Ecto neural progenitor cell (in vitro differentiated cells): ENCODE results near the gene ZMYND10.

Source experiments
- DNase-seq: peaks from one replicate; pipeline ENCODE4 v3.0.0-alpha.2; 2018; ENCODE audit warnings: low spot score

ZMYND10 gene

GRCh38 chr3:50370594-50370993 lies 25.1 kb upstream of the ZMYND10 start:
- DNase-seq, result no peak

DNA sequence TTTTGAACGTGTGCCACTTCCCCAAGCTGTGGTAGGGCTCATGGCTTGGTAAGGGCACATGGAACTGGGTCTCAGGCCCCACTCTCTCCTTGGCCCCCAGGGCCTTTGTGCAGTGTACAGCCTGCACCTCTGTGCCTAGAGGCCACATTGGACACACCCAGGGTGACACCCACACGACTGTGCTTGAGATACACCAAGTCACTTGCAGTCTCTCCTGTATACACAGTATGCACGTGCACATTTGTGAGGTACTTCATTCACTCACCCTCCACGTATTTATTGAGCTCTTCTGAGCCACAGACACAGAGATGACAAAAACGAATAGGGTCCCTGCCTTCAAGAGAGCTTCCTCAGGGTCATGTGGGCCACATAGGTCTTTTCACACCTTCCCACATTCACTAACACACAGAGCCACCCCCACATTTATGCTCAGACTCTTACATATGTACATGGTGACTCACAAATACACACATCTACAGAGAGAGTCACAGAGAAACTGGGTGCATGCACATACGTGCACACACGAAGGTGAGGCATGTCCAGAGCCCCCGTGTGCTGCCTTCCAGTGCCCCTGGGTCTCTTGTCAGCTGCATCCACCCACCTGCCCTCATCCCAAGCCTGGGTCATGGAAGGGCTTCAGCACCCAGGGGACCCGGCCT lies 23.6 kb upstream of the ZMYND10 start:
- no peak for DNase-seq

GRCh38 chr3:50365842-50366220 lies 20.3 kb upstream of the ZMYND10 start:
- no peak for DNase-seq

DNA sequence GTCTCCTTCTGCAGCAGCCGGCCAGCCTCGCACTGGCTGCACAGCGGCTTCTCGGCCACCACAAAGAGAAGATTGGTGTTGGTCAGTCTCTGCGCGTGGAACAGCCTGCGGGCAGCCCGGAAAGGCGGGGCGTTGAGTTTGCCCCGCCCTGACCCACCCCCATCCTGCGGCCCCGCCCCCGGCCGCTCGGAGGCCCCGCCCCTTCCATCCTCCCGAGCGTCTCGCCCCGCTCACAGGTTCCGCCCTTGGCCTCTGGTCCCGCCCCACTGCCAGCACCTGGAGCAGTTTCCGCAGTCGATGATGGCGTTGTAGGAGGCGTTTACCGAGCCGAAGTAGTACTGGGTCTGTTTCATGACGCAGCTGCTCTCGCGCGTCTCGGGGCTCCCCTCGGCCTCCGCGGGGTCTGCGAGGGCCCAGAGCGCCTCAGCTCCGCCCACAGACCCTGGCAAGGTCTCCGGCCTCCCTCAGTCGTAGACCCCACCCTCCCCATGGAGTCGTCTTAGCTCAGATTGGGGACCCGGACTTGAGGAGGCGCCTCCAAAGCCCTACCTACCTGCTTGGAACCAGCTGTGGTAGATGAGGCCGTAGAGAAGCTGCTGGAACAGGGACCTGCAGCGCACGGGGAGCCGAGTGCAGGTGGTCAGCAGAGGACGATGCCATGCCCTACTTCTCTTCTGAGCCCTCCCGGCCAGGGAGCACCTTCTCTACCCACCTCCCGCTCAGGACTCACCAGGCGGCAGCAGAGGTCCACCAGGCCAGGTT lies 19.7 kb upstream of the ZMYND10 start:
- peak; percentile 90 for DNase-seq

DNA sequence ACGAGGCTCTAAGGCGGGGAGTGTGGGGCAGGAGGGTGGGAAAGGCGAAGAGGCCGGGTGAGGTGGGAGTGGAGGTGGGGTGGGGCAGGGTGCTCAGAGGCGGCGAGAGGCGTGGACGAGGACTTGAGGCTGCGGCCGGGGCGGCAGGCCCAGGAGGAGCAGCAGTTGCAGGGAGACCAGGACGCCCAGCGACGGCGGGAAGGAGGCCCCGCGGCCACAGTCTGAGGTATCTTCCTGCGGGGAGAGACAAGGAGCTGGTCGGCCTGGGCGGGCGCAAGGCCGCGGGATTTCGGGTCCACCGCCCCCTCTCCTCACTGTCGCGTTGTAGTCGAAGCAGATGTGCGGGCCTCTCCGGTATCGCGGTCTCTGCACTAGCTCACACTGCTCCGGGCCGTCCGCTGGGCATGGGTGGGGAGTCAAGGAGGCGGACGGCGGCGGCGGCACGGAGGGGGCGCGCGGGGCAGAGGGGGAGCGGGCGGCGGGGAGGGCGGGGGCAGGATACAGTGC lies 19.1 kb upstream of the ZMYND10 start:
- no peak for DNase-seq

DNA sequence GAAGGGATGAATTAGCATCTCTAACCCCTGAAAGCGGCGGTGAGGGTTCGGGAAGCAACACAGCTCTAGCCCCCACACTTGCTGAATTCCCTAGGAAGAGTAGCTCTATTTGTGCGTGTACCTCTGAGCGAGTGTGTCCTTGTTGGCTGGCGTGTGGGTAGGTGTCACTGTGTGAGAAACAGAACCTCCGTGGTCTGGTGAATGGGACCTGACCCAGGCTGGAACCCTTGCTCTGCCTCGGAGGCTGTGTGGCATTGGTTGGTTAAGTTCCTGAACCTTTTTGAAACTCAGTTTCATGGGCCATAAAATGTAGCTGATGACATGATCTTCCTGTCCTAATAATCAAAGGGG lies 14.2 kb upstream of the ZMYND10 start:
- DNase-seq, result no peak

DNA sequence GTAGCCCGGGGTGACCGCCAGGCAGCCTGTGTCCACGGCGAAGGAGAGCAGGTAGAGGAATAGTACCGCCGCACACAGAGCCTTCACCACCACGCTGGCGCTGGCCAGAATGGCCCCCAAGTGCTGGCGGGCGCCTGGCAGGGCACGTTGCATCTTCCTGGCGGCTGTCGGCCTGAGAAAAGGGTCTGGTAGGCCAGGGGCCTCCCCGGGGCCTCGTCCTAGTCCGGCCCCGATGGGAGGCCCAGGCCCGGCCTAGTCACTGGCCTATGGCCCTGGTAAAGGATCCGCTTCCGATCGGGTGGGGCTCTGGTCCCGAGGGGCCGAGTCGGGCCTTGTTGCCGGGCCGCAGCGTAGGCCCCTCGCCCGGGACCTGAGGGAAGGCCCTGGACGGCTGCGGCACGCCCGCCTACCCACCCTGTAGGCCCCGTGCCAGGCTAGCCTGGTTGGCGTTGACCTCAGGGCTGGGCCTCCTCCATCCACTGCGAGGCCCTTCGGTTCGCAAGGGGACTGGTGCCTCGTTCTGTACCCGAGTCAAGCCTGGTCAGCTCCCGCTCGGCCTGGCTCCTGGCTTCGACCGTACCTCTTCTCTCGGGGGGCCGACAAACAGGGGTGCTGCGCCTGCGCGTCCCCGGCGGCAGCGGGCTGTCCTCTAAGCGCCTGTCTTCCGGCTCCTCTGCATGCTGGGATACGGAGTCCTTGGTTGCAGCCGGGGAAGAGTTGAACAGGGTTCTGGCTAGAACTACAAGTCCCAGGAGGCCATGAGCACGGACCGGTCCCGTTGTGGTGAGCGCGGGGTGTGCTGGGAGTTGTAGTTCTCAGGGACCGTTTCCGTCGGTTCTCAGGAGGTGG lies 13.6 kb upstream of the ZMYND10 start, which contains the start of gene TMEM115:
TSS of gene TMEM115 (minus strand) at position 611 of the 849 bp plus-strand sequence. CDS start at position 153, 458 bp downstream.
- peak; percentile 95 for DNase-seq

DNA sequence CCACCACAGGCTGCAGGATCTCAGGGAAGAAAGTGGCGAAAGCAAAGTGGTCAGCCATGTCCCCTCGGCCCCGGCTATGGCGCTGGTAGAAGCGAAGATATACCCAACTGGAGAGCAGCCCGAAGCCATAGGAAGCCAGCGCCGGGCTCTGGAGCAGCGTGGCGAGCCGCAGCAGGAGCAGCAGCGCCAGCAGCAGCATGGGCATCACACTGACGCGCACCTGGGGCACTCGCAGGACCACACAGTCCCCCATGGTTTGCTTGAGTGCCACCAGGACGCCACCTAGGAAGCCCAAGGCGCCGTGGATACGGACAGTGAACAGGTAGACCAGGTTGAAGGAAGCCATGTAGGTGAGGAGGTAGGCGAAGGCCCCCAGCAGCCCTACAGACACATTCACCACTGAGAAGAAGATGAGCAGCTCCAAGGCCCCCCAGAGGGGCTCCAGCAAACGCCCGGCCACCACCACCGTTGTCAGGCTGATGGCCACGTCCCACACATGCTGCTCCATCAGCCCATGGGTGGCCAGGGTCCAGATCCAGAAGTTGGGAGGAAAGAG lies 12.9 kb upstream of the ZMYND10 start:
- no peak for DNase-seq

- DNase-seq, result no peak
These were observed 11.9 kb upstream of the ZMYND10 start for GRCh38 chr3:50357481-50357880.

GRCh38 chr3:50356553-50356952 lies 11.0 kb upstream of the ZMYND10 start:
- DNase-seq, result no peak

DNA sequence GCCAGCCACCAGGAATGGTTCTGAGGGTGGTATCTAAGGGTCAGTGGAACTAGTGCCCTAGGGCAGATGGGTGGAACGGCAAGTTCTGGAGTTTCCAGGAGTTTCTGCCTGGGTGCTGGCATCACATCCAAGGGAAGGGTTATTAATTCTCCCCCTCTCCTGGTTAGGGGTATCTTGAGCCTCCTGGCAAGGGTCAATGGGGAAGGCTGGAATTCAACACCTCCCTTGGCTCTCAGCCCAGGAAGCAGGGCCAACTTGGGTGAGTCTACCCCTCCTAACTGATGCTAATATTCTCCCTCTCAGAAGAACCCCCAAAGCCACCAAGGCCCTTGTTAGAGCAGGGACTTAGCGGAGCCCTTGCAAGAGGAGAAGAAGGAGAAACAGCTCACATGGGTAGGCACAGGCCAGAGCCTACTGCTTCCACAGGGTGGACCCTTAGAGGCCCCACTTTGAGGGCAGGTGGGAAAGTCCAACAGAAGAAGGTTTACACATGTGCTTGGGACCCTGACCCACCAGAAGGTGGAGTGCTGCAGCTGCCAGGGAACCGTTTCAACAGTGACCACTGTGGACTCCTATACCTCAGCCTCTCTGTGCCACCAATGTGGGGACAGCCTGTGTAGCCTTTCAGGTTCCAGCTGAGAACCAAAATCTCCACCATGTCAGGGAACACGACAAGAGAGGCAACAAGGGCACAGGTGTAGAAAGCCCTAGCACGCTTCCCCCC lies 10.5 kb upstream of the ZMYND10 start:
- no peak for DNase-seq

GRCh38 chr3:50354850-50355249 lies 9.3 kb upstream of the ZMYND10 start:
- DNase-seq, result no peak

GRCh38 chr3:50354186-50354764 lies 8.7 kb upstream of the ZMYND10 start:
- no peak for DNase-seq

DNA sequence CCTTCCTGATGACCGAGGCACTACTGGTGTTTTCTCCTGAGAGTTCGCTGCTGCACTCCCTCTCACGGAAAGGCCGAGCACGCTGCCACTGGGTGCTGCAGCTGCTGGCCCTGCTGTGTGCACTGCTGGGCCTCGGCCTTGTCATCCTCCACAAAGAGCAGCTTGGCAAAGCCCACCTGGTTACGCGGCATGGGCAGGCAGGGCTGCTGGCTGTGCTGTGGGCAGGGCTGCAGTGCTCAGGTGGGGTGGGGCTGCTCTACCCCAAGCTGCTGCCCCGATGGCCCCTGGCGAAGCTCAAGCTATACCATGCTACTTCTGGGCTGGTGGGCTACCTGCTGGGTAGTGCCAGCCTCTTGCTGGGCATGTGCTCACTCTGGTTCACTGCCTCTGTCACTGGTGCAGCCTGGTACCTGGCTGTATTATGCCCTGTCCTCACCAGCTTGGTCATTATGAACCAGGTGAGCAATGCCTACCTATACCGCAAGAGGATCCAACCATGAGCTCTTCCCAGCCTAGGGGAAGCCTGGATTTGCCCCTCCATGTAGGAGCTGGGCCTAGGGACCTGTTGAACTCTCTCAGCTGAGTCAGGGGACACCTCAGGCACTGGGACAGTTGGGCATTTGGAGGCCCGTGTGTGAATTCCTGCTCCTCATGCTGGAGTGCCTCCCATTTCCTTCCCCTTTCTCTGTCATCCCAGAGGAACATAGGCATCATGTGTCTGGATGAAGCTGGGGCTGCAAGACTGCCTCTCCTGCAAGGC lies 7.9 kb upstream of the ZMYND10 start:
- no peak for DNase-seq

DNA sequence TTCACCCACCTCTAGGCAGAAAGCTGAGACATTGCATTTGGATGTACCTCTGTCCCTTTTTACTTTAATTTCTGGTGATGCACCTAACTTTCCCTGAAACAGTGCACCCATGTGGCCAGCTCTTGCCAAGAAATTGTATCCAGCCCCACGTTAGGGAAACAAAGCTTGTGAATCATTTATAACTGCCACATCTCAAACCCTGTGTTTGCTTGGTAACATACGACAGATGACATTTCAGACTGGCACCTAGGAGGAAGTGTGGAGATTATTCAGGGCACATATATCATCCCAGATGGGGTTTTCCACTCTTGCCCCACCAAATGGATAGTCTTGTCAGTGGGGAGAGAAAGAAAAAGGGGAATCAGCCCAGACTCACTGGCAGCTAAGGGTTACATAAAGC lies 7.2 kb upstream of the ZMYND10 start:
- DNase-seq, result no peak

- no peak for DNase-seq
These were observed 5.8 kb upstream of the ZMYND10 start for GRCh38 chr3:50351323-50351697.

GRCh38 chr3:50350527-50351322 lies 5.2 kb upstream of the ZMYND10 start, which contains the start of the genes CYB561D2 and NPRL2:
CYB561D2 (plus strand) TSS chr3:50350862; CDS start chr3:50351434, 572 bp downstream.
NPRL2 (minus strand) TSS chr3:50350775; CDS start chr3:50350652, 123 bp downstream.
- DNase-seq, result peak; percentile 95

DNA sequence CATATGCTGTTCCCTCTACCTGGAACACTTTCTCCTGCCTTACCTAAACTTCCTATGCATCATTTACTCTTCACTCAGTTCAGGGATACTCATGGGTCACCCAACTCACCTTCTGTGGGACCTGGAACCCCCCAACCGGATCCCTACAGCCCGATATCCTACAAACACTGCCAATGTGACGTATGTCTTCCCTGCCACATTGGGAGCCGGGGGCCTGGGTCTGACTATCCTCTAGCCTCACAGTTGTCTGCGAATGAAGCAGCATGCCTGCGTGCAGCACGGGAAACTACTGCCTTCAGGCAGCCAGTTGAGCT lies 4.6 kb upstream of the ZMYND10 start:
- no peak for DNase-seq

GRCh38 chr3:50347187-50347813 lies 1.8 kb upstream of the ZMYND10 start:
- DNase-seq, result no peak
